ENCODE results near the gene SMYD3. TPM values are rescaled to one million over a fixed set of nuclear protein-coding genes. Genes with fewer than 3 reads are reported as not detected.

Gene SMYD3
- total and polyA plus RNA-seq, 2 of the 4 experiments (the other 2 are of a cell fraction) = 26.5 to 37.6 TPM

DNA sequence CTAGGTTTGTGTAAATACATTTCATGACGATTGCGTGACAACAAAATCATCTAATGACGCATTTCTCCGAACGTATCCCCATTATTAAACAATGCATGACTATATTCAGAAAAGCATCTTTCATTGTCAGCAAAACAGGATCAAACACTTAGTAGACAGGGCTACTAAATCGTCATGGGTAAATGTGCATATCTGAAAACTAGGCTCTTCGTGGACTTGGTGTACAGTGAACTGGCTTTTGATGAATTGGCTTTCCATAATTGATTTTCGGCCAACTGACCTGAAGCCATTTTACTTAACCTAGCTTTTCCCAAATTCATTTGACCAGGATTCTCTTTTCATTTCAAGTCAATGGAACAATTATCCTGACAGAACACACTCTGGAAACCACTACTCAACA lies 665.0 kb downstream of the SMYD3 start:
- no peaks in the 10 kb centered on the region; a peak in 1 of 4 replicates for H3K79me1 ChIP-seq (ENCODE audit: low read depth in 1 of 2, low read length in 2 of 2)
- no peak overlapping the region for H3K23ac ChIP-seq (ENCODE audit: low read depth, low read length)
- no peak overlapping the region for H2AK9ac ChIP-seq (replicated peaks; ENCODE audit: low read depth, low read length, poor library complexity)
- H2BK15ac ChIP-seq (ENCODE audit: low read depth, low read length) = no peak overlapping the region
- peaks cover 2% of the 10 kb centered on the region; the same call in 1 of the 2 replicates for H3K9me1 ChIP-seq (ENCODE audit: insufficient read depth, low read length)
- no peak overlapping the region for H3K14ac ChIP-seq (replicated peaks; ENCODE audit: low read depth, low read length)
- no peak overlapping the region for H4K8ac ChIP-seq (ENCODE audit: low read depth in 2 of 2, low read length in 2 of 2)
- H2AK5ac ChIP-seq (ENCODE audit: low read depth, low read length) = no peak overlapping the region
- H3K9ac ChIP-seq (ENCODE audit: low read depth, low read length) = no peak overlapping the region
- H2AFZ ChIP-seq (replicated peaks; ENCODE audit: low read length, poor library complexity) = no peak overlapping the region
- ATAC-seq (ENCODE audit: low read depth) (no peak), DNase-seq (no peak)
- no peak overlapping the region for H3K4me2 ChIP-seq (ENCODE audit: low read depth, low read length)
- no peaks in the 10 kb centered on the region for H3K36me3 ChIP-seq (ENCODE audit: control insufficient read depth, insufficient read depth, low read length)
- no peak overlapping the region for H3K27ac ChIP-seq (ENCODE audit: insufficient read depth, low read length)
- no peak overlapping the region for H2BK20ac ChIP-seq (ENCODE audit: low read depth, low read length)
- no peak overlapping the region for H3K4me3 ChIP-seq (ENCODE audit: insufficient read depth, low read depth, low read length)
- no peak overlapping the region for H3K4ac ChIP-seq (ENCODE audit: low read depth, low read length)
- no peak overlapping the region for H4K5ac ChIP-seq (ENCODE audit: low read depth, low read length)
- H4K91ac ChIP-seq (ENCODE audit: insufficient read depth, low read depth, low read length) = no peak overlapping the region
- ChIA-PET CTCF (no interaction called here), POLR2A (ENCODE audit: unreplicated experiment) (no interaction called here)
- H2BK5ac ChIP-seq (ENCODE audit: low read depth, low read length, poor library complexity, severe bottlenecking) = no peak overlapping the region
- no peak overlapping the region for H2BK120ac ChIP-seq (ENCODE audit: low read depth, low read length)
- no peaks in the 10 kb centered on the region for H4K20me1 ChIP-seq (ENCODE audit: insufficient read depth, low read length)
- in situ Hi-C loops (cut with MboI; ENCODE audit: low sequenced_read_pairs) = no loop called here
- H3K18ac ChIP-seq (ENCODE audit: low read depth, low read length) = no peak overlapping the region
- no peaks in the 10 kb centered on the region for H3K27me3 ChIP-seq (ENCODE audit: control insufficient read depth, insufficient read depth, low read length)
- TF ChIP-seq, protein P1, sequence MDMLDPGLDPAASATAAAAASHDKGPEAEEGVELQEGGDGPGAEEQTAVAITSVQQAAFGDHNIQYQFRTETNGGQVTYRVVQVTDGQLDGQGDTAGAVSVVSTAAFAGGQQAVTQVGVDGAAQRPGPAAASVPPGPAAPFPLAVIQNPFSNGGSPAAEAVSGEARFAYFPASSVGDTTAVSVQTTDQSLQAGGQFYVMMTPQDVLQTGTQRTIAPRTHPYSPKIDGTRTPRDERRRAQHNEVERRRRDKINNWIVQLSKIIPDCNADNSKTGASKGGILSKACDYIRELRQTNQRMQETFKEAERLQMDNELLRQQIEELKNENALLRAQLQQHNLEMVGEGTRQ (IDR thresholded peaks at IDR 0.05; ENCODE audit: low read depth, low read length) = no peak
- TF ChIP-seq RFX5 (IDR thresholded peaks at IDR 0.05; ENCODE audit: low read depth, low read length) (no peak), FOS (IDR thresholded peaks at IDR 0.05; ENCODE audit: low read depth, low read length) (no peak), MAZ (IDR thresholded peaks at IDR 0.05; ENCODE audit: borderline replicate concordance, low read depth, low read length) (no peak), MAFK (IDR thresholded peaks at IDR 0.05; ENCODE audit: low read depth, low read length) (no peak), RAD21 (IDR thresholded peaks at IDR 0.05; ENCODE audit: low read length) (no peak), BHLHE40 (IDR thresholded peaks at IDR 0.05; ENCODE audit: low read depth, low read length) (no peak), MXI1 (IDR thresholded peaks at IDR 0.05; ENCODE audit: borderline replicate concordance, low read depth, low read length) (no peak), CHD1 (IDR thresholded peaks at IDR 0.05; ENCODE audit: low read depth, low read length) (no peak), RCOR1 (IDR thresholded peaks at IDR 0.05; ENCODE audit: insufficient replicate concordance, low read length) (no peak), CEBPB (IDR thresholded peaks at IDR 0.05; ENCODE audit: low read depth, low read length) (no peak; the same call in 1 of the 2 replicates), SMC3 (IDR thresholded peaks at IDR 0.05; ENCODE audit: low read depth, low read length) (no peak)
- TF ChIP-seq, protein P2, sequence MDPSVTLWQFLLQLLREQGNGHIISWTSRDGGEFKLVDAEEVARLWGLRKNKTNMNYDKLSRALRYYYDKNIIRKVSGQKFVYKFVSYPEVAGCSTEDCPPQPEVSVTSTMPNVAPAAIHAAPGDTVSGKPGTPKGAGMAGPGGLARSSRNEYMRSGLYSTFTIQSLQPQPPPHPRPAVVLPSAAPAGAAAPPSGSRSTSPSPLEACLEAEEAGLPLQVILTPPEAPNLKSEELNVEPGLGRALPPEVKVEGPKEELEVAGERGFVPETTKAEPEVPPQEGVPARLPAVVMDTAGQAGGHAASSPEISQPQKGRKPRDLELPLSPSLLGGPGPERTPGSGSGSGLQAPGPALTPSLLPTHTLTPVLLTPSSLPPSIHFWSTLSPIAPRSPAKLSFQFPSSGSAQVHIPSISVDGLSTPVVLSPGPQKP (IDR thresholded peaks at IDR 0.05; ENCODE audit: borderline replicate concordance, low read depth, low read length) = no peak
- H3K56ac ChIP-seq (ENCODE audit: extremely low read depth, insufficient read depth, low read length) = no peak overlapping the region
- no peaks in the 10 kb centered on the region for H3K9me3 ChIP-seq (ENCODE audit: control insufficient read depth, insufficient read depth, low read length)
- H3K4me1 ChIP-seq (ENCODE audit: control insufficient read depth, insufficient read depth, low read length) = peaks cover 1% of the 10 kb centered on the region; the same call in 1 of the 2 replicates
- dilution Hi-C loops (cut with HindIII; ENCODE audit: low sequenced_read_pairs, unreplicated experiment) = no loop called here
- intact Hi-C loops (cut with micrococcal nuclease) = no loop called here
- no CpG with 5 or more reads among the region's 8 CpGs for WGBS, 2 experiments (ENCODE audit: extremely low coverage in 2 of 2, insufficient read length in 1 of 2)
- no TSS peak for BruUV-seq (replicated peaks)
